Activated CD8-positive, alpha-beta memory T cell treated with anti-CD3 and anti-CD28 coated beads, Interleukin-2, amount 50 U/mL, for 24 hours (primary cell): ENCODE data around the gene MARCO.
"Not testable (repeated sequence)": the region's sequence is repeated elsewhere in the genome, so short reads cannot be mapped to it uniquely, and the experiment has no call there.

Source experiments
- DNase-seq: peaks from one replicate; pipeline ENCODE4 v3.0.0-alpha.2; 2020; ENCODE audit errors: extremely low read depth

The MARCO gene

DNA sequence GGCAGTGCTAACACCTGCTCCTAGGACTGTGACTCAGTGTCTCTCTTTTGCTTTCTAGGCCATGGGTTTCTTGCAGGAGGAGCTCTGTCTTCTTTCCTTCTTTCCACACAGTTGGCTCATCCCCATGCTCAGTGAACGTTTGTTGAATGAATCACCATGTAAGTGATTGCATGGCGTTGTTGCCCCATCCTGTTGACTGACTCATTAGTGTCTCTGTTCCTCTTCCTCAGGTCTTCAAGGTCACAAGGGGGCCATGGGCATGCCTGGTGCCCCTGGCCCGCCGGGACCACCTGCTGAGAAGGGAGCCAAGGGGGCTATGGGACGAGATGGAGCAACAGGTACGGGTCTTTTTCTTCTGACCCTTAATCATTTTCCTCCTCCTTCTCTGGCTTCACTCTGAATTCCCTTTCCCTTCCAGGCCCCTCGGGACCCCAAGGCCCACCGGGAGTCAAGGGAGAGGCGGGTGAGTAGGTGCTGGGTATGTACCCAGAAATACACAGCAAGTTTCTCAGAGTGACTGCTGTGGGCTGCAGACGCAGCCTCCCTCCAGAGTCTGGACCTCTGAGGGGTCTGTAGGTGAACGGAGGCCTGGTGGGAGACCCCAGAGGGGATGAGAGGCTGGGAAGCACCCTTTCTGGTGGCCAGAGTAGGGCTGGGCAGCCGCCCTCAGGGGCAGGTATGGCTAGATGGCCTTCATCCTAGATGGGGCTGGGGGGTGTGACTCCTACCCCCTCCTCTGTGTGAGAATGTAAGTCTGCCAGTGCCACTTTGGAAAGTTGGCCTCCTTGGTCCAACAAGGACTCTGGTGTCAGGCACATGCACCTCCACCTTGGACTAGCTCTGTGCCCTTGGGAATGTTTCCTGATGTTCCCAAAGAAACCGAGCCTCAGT, 32.4 kb downstream of the MARCO start:
- no peak for DNase-seq

DNA sequence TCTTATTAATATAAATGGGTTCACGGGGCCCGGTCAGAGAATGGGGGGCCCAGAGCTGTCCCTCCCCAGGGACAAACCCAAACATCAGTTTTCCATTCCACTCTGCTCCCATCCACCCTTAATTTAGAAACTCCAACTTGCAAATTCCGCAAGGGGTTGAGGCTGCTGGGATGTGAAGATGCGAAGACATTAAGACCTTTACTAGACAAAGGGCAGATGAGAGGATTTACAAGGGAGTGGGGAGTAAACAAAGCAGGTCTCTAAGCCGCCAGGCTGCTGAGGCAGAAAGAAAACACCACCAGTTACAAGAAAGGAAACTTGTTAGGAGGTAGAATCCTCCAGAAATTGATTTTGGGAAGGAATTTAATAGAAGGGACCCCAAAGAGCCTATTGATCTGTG, 33.1 kb downstream of the MARCO start:
- DNase-seq = no peak

DNA sequence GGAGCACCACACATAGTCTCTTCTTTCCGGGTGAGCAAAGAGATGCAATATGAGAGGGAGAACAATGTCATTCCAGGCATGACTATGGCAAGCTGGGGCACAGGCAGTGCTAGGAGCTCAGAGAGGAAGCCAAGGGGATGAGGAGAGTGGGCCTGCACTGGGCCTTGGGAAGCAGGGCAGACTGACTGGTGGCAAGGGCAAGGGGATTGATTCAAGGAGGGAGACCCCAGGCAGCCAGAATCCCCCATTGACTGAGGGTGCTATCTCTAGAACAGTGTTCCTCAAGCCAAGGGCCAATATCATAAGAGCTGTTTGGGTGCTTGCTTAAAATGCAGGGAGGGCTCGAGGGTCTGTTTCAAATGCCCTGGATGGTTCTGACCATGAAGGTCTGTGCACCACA, 36.1 kb downstream of the MARCO start:
- DNase-seq = no peak

DNA sequence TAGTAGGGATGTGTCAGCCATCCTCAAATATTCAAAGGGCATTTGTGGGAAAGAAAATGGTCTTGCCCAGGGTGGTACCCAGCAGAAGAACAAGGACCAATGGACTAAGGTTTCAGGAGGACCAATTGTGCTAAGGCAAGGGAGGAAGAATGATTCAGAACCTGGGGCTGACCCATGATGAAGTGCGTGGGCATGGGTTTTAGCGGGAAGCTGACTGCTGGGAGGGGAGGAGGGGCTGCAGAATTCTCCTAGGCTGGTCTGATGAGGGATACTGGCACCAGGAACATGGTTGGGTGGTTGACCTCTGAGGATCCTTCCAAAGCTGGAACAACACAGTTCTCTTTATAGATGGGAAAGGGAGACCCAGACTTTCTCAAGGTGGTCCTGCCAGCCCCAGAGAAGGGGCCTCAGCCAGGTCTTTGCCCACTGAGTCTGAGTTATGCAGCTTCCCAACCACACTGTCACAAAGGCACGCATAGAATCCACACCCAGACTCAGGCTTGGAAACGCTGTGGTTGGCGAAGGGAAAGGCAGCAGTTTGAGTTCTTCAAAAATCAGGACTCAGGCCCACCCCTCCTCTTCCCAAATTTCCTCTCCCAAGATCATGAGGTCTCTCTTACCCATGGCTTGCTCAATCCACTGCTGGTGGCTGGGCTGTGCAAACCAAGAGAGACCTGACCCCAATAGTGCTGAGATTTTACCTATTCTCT, 37.3 kb downstream of the MARCO start:
- DNase-seq = no peak

DNA sequence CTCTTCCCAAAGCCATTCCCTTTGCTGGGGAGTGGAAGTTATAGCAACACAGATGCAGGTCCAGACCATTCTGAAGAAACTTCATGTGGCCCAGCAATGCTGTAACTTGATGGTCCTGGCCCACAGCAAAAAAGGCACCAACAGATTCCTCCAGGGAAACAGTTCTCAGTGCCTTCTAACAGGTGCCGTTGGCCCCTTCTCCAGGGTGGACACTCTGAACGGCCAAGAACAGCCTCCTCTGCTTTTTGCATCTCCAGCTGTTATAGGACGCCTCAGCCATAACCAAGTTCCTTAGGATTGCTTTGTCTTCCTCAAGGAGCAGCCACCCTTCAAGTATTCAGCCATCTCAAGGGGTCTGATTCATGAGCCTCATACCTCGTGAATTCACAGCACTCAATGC, 38.0 kb downstream of the MARCO start:
- no peak for DNase-seq

DNA sequence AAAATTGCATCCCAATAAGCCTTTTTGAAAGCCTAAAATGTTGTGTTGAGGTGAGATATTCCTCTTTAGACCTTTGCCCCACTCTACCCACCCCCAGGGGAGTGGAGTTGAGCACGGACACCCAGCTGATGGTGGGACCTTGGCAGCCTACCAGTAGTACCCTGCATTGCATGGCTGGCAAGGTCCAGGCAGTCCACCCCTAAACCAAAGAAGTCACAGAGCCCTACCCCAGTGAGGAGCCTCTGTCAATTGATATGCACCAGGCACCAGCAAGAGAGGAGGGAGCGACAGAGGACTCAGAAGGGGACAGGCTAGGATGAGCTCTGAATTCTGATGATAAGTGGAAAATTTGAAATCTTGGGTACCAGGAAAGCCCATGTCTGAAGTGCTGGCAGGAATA, 38.6 kb downstream of the MARCO start:
- no peak for DNase-seq

DNA sequence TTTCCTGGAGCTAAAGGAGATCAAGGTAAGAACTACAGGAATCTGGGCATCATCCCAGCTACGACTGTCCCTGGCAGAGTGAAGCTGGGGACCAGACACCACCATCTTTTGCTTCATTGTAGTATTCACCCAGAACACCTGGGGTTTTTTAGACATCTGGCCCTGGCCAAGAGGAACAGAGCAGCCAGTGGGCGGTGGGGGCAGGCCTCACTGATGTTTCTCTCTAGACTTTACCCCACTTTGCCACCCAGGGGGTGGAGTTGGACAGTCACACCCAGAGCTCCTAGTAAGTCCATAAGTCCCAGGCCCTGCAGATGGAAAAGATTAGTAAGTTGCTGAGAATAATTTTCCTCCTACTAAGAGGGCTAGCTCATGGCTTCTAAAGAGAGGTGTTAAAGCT, 39.6 kb downstream of the MARCO start:
- no peak for DNase-seq

DNA sequence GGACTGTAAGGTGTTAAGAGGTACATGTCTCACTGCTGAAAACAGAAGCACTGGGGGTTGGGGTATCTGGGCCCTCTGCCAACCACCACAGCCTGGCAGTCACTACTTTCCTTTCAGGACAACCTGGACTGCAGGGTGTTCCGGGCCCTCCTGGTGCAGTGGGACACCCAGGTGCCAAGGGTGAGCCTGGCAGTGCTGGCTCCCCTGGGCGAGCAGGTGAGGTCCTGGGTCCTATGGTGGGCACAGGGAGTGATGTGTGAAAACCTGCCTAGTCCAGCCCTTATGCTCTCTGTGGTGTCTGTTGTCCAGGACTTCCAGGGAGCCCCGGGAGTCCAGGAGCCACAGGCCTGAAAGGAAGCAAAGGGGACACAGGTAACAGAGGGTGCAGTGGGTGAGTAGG, 40.0 kb downstream of the MARCO start:
- DNase-seq = no peak

DNA sequence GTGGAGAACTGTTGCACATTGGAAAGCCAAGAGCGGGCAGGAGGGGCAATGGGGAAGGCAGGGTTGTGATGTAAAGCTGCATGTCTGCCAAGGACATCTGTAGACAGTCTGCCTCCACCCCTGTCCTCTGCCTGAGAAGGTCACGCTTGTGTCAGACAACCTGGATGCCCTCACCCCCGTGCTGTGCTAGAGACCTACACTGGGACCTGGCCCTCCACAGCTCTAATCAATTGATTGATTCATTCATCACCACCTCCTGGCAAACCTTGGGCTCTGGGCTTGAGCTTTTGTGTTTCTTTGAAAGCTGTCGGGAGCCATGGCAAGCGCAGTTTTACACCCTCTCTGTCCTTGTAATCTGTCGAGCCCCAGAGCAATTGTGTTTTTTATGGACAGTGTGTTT, 41.1 kb downstream of the MARCO start:
- DNase-seq = no peak

DNA sequence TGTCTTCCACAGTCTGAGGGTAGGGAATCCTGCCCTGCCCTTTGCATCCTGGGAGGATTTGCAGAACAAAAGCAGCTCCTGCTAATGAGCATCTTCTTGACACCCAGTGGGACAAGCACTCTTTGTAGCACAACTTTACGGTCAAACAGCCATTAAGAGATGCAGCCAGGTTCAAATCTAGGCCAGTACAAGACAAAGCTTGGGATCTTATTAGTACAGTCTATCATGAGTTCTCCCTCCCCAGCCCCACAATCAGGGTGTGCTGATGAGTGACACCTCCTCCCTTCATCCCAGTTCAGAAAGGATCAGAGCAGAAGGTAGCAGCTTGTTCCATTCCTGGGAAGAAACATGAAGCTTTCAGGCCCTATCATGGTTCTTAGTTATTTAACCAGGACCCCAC, 41.9 kb downstream of the MARCO start:
- DNase-seq = no peak

DNA sequence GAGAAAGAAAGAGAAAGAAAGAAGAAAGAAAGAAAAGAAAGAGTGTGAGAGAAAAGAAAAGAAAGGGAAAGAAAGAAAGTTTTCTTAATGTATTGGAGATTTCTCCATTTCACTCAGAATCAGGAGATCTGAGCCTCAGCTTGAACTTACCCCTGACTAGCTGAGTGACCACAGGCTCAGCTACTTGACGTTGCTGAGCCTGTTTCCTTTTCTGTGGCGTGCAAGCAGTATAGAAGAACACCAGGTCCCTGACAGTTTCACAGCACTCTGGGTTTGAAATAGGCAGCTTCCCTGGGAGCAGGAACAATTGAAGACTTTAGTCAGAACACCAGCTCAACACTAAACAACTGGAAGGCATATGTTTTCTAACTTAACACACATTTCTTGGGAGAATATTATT, 44.7 kb downstream of the MARCO start:
- no peak for DNase-seq

DNA sequence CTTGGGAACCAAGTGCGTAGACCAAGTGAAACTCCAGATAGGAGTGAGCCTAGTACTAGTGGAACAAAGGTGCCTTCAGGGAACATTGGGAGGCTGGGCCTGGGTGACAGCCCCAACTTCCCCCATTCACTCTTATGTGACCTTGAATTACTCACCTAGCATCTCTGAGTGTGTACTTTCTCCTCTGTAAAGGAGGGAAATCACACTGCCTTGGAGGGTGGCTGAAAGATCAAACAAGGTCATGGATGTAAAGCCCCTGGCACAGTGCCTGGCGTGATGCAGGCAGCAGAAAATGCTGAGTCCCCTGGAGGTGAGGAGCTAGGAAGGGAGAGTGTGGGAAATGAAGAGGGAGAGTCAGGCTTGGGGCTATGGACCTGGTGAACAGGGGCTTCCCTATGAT, 45.9 kb downstream of the MARCO start:
- no peak for DNase-seq

DNA sequence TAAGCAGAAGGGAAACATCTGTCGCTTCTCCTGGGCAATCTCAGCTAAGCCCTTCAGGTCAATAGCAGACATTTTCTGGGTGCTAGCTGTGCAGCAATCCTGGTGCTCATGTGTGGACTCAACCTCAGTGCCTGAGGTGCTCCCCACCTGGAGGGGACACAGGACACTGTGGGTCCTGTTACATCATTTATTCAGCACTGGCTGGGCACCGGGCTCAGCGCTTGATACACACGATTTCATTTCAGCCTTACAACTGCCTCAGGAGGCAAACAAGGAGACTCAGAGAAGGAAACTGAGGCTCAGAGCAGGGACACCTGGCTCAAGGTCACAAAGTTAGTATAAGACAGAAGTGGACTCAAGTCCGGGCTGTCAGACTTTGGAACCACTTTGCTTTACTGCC, 46.7 kb downstream of the MARCO start:
- DNase-seq = no peak

DNA sequence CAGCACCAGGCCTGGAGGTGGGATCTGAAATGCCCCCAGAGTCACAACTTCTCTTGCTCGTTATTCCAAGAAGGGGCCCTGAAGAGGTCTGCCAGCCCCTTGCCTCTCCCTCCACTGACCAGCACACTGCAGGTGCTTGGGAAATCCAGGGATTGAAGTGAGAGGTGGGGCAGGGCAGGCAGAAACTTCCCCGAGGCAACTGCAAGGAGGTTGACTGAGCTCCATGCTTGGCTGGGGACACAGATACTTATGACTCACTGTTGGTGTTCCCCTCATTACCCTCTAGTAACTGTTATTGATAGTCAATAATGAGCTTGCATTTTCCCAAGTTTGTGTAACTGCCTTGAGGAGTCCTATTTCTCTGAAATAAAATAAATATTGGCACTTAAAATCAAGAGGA, 47.5 kb downstream of the MARCO start:
- no peak for DNase-seq

DNA sequence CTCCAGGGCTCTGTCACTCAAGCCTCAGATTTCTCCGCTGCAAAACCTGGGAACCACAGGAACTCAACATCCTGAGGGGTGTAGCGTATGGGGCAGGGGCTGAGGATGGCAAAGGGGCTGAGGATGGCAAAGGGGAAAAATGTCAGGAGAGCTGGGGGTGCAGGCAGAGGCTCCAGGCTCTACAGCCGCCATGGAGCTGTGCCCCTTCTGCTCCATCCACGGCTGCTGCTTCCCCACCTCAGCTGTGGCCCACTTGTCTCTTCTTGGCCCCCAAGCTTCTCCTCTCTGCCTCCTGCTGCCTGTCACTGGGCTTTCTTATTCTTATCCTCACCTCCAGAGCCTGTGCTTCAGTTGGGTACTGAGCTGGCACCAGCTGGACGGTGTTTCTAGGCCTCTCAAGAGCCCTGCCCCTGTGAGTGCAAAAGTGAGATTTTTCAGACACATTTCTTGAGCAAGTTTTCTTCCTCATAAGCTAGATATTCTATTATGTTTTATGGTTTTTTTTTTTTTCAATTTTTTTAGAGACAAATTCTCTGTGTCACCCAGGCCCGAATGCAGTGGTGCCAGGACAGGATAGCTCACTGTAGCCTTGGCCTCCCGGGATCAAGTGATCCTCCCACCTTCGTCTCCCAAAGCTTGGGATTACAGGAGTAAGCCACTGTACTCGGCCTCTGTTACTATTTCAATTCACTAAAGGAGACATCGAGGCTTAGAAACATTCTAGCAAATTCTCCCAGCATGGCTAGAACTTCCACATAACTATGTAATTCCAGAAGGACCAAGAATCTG, 49.0 kb downstream of the MARCO start:
- DNase-seq = no peak

DNA sequence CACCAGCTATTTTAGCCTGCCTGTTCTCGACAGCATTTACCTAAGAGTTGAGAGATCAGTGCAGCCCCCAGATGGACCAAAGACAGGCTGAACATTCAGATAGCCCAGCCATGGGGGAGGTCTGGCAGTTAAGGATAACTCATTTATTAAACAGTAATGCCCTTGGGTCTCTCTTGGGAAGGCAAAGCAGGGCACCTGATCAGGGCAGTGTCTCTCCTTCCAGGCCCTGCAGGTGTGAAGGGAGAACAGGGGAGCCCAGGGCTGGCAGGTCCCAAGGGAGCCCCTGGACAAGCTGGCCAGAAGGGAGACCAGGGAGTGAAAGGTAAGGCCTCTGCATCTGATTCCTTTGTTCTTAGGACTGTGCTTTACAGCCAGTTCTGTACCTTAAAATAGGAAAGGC, 49.6 kb downstream of the MARCO start:
- DNase-seq = no peak

DNA sequence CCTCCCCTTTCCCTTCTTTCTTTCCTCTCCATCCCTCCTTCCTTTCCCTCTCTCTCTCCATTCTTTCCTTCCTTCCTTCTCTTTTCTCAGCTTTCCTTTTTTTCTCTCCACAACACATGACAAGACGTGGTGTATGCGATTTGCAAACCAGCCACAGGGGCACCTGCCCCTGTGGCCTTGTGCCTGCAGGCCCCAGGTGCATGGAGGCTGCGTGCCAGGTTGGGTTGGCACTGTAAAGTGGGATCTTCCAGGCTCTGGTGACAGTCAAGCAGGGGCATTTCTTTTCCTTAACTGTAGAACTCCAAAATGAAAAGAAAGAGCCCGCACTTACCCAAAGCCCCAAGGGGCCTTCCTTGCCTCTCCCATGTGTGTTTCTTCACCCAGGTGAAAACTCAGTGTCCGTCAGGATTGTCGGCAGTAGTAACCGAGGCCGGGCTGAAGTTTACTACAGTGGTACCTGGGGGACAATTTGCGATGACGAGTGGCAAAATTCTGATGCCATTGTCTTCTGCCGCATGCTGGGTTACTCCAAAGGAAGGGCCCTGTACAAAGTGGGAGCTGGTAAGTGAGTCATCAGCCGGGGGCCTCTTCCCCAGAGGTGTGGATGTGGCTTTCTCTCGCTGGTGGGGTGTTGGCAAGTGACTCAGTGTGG, 50.9 kb downstream of the MARCO start:
- DNase-seq = no peak

DNA sequence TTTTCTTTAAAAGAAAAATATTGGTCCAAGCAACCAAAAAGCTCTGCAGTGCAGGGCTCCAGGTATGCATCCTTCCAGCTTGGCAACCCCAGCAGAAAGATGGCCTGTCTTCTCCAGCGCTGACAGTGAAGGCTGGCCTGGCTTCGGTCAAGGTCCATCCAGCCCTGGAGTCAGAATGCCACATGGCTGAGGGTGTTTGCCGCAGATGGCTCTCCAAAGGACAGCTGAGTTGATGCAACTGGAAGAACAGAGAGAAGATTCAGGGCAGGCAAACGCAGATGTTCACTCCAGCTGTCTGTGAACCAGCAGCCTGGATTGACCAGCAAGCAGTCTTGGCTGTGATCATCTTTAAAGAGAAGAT, 51.4 kb downstream of the MARCO start:
- DNase-seq = no peak

DNA sequence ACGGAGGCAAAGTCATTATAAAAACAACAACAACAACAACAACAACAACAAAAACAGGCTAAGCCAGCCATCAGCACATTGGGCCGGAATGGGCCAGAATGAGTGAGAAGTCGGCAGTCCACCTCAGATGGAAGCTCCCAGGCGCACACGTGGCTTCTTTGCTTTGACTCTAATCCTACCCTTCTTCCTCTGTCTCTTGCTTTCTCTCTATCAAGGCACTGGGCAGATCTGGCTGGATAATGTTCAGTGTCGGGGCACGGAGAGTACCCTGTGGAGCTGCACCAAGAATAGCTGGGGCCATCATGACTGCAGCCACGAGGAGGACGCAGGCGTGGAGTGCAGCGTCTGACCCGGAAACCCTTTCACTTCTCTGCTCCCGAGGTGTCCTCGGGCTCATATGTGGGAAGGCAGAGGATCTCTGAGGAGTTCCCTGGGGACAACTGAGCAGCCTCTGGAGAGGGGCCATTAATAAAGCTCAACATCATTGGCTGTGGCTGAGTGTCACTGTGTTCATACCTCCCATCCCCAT, 52.2 kb downstream of the MARCO start:
- DNase-seq = no peak

DNA sequence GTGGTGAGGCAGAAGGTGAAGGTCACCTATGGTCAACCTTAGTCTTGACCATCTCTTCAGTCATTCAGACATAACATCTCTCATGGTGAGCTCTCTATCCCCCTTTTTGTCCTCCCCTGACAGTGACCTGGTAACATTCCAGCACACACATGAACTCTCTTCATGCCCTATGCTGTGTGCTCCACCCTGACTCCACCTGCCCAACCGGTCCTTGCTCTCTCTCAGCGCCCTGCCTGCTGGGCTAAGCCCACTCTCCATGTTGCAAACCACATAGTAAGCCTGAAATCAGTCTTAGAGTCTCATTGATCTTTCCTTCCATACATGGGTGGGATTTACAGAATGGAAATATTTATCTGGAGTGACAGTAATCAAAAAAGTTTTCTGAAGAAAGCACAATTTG, 52.8 kb downstream of the MARCO start:
- no peak for DNase-seq

DNA sequence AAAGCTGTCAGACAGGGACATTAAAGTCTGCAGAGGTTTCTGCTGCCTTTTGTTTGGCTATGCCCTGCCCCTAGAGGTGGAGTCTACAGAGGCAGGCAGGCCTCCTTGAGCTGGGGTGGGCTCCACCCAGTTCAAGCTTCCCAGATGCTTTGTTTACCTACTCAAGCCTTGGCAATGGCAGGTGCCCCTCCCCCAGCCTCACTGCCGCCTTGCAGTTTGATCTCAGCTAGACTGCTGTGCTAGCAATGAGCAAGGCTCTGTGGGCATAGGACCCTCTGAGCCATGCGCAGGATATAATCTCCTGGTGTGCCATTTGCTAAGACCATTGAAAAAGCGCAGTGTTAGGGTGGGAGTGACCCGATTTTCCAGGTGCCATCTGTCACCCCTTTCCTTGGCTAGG, 61.9 kb downstream of the MARCO start:
- DNase-seq = not testable (repeated sequence)

DNA sequence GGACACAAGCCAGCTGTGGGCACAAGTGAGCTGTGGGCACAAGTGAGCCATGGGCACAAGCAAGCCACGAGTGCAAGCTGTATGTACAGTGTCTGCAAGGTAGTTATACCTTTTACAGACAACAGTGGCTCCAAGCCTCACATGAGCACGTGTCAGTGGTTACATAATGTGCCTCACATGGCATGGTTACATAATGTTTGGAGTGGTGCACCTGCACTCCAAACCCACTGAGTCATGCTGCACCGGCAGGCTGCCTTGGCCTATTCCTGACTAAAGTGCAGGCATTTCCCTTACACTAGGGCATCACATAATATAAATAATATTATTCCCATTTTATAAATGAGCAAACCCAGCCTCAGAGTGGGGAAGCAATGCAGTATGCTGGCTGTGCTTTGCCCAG, 62.6 kb downstream of the MARCO start:
- no peak for DNase-seq
